Measurements from ENCODE around the gene GYPB.
"Not testable (repeated sequence)": the region's sequence is repeated elsewhere in the genome, so short reads cannot be mapped to it uniquely, and the experiment has no call there.

Gene GYPB

DNA sequence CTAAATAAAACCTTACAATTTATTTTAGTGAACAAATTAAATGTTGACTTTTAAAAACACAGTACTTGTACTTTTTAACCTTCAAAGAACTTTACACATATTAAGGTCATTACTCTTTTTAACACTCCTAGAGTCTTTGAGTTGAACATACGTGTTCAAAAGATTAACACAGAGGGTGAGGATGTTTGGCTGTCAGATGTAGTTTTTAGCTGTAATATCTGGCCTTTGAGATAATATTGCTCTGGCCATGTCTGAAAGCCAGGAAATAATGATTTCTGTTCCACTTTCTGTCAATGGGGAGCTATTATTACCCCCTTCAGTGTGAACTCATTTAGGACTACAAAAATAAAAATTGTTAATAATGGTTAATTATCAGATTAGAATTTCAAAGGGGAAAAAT, 71.7 kb downstream of the GYPB start:
- in situ Hi-C loops (cut with MboI; ENCODE audit: low sequenced_read_pairs): not testable (repeated sequence)
